NT2/D1 (cell line): ENCODE data around the gene UACA.

Experiments
- SUZ12 ChIP-seq: IDR thresholded peaks from 2 replicates; pipeline ENCODE4 v1.6.1; 2011; ENCODE audit not compliant: insufficient read length, insufficient read depth; ENCODE audit errors: extremely low read depth
- YY1 ChIP-seq: IDR thresholded peaks from 2 replicates; pipeline ENCODE4 v1.6.1; 2011; ENCODE audit not compliant: insufficient read length, insufficient read depth
- ZNF274 ChIP-seq: IDR thresholded peaks from 2 replicates; pipeline ENCODE4 v1.6.1; 2011; ENCODE audit warnings: mild to moderate bottlenecking, low read depth, low read length

DNA sequence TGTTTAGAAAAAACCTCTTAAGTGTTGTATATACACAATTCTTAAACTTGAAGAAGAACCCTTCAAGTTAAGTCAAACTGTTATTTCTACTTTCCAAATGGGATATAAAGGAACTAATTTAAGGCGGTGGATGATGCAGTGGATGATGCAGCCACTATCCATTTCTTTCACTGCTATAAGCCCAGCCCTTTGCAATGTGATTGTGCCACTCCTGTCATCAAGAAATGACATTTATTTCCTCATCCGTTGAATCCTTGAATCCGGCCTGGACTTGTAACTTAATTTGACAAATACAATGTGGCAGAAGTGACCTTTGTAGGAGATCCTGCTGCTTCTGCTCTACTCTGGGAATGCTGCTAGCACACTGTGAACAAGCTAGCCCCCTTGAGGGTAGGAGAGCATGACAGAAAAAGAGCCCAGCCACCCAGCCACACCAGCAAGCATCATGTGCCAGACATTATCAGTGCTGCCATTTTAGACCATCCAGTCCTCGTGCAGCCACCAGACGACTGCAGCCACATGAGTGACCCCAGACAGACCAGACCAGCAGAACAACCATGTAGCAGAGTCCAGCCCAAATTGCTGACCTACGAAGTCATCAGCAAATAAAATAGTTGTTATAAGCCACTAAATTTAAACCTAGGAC is 47.4 kb downstream of the UACA start:
- TF ChIP-seq ZNF274: no peak
- no peak for TF ChIP-seq SUZ12
- TF ChIP-seq YY1: no peak
